GM18951 (cell line): ENCODE data around the gene AFF2.

Experiments
- POLR2A ChIP-seq: IDR thresholded peaks from 4 replicates; pipeline ENCODE4 v1.6.1; 2011; ENCODE audit warnings: mild to moderate bottlenecking; ENCODE audit not compliant: insufficient read length, insufficient read depth; ENCODE audit errors: extremely low read depth
- in situ Hi-C: fragments of 300-500 bp; cut with MboI; formaldehyde crosslinking; loops from one replicate; pipeline ENCODE4 v1.12.0; 2022; ENCODE audit warnings: low sequenced_read_pairs, mixed read lengths, inconsistent platforms; ENCODE audit not compliant: unreplicated experiment

The AFF2 gene

GRCh38 chrX:148804579-148805355 is 304.4 kb downstream of the AFF2 start:
- in situ Hi-C loops, result no loop called here
- no peak for TF ChIP-seq POLR2A

GRCh38 chrX:148806145-148806870 is 305.9 kb downstream of the AFF2 start:
- TF ChIP-seq POLR2A, result no peak
- in situ Hi-C loops, result no loop called here

GRCh38 chrX:148808833-148809232 is 308.4 kb downstream of the AFF2 start:
- no peak for TF ChIP-seq POLR2A
- in situ Hi-C loops, result no loop called here

GRCh38 chrX:148811236-148811635 is 310.8 kb downstream of the AFF2 start:
- in situ Hi-C loops, result no loop called here
- no peak for TF ChIP-seq POLR2A

GRCh38 chrX:148813422-148813821 is 313.0 kb downstream of the AFF2 start:
- in situ Hi-C loops, result no loop called here

GRCh38 chrX:148813967-148814366 is 313.6 kb downstream of the AFF2 start:
- no peak for TF ChIP-seq POLR2A
- in situ Hi-C loops, result no loop called here

More at GRCh38 chrX:148813422-148813821, 313.0 kb downstream of the AFF2 start:
- no peak for TF ChIP-seq POLR2A

GRCh38 chrX:148815218-148815961 is 315.0 kb downstream of the AFF2 start:
- in situ Hi-C loops, result no loop called here
- TF ChIP-seq POLR2A, result no peak

- TF ChIP-seq POLR2A, result no peak
- in situ Hi-C loops, result no loop called here
These were observed 323.6 kb downstream of the AFF2 start for GRCh38 chrX:148823986-148824385.

- in situ Hi-C loops, result no loop called here
- no peak for TF ChIP-seq POLR2A
These were observed 325.3 kb downstream of the AFF2 start for GRCh38 chrX:148825696-148826095.

GRCh38 chrX:148836741-148837140 is 336.3 kb downstream of the AFF2 start:
- TF ChIP-seq POLR2A, result no peak
- in situ Hi-C loops, result no loop called here

GRCh38 chrX:148850631-148851030 is 350.2 kb downstream of the AFF2 start:
- in situ Hi-C loops, result no loop called here
- no peak for TF ChIP-seq POLR2A

GRCh38 chrX:148854306-148854705 is 353.9 kb downstream of the AFF2 start:
- TF ChIP-seq POLR2A, result no peak
- in situ Hi-C loops, result no loop called here

- TF ChIP-seq POLR2A, result no peak
- in situ Hi-C loops, result no loop called here
These were observed 356.1 kb downstream of the AFF2 start for GRCh38 chrX:148856505-148856904.
